H9 (cell line): ENCODE results near the gene NAPA. TPM values are rescaled to one million over a fixed set of nuclear protein-coding genes. Genes with fewer than 3 reads are reported as not detected.
A peak's percentile ranks its signal among the peaks of the same experiment; 100 is the strongest.

Experiments used
- DNase-seq: peaks from one replicate; pipeline ENCODE4 v3.0.0-alpha.2; 2017
- H2AFZ ChIP-seq: one replicate; pipeline ENCODE4 v1.6.1; 2013; ENCODE audit warnings: mild to moderate bottlenecking, low read length, control low read depth, moderate library complexity
- H2AK5ac ChIP-seq: 2 replicates; pipeline ENCODE4 v1.6.1; 2013; ENCODE audit warnings: low read length, control low read depth, mixed read lengths; ENCODE audit not compliant: insufficient read length
- H2BK120ac ChIP-seq: one replicate; pipeline ENCODE4 v1.6.1; 2013; ENCODE audit warnings: low read depth, mild to moderate bottlenecking, low read length, control low read depth, inconsistent platforms; ENCODE audit not compliant: poor library complexity, severe bottlenecking
- H2BK12ac ChIP-seq: 2 replicates; pipeline ENCODE4 v1.6.1; 2013; ENCODE audit warnings: low read length, control low read depth, mixed read lengths, low read depth; ENCODE audit not compliant: insufficient read length
- H2BK15ac ChIP-seq: 2 replicates; pipeline ENCODE4 v1.6.1; 2013; ENCODE audit warnings: low read depth, low read length, control low read depth
- H2BK20ac ChIP-seq: one replicate; pipeline ENCODE4 v1.6.1; 2013; ENCODE audit warnings: low read depth, mild to moderate bottlenecking, low read length, control low read depth, inconsistent platforms; ENCODE audit not compliant: poor library complexity, severe bottlenecking
- H2BK5ac ChIP-seq: 2 replicates; pipeline ENCODE4 v1.6.1; 2013; ENCODE audit warnings: low read length, control low read depth, mixed read lengths; ENCODE audit not compliant: insufficient read length
- H3K14ac ChIP-seq: 2 replicates; pipeline ENCODE4 v1.6.1; 2013; ENCODE audit warnings: low read length, control low read depth; ENCODE audit not compliant: insufficient read depth
- H3K18ac ChIP-seq: 2 replicates; pipeline ENCODE4 v1.6.1; 2013; ENCODE audit warnings: low read depth, mild to moderate bottlenecking, mixed read lengths, low read length, control low read depth; ENCODE audit not compliant: insufficient read length
- H3K23ac ChIP-seq: 2 replicates; pipeline ENCODE4 v1.6.1; 2013; ENCODE audit warnings: low read length, control low read depth, mixed read lengths, low read depth; ENCODE audit not compliant: insufficient read length
- H3K23me2 ChIP-seq: 2 replicates; pipeline ENCODE4 v1.6.1; 2013; ENCODE audit warnings: low read depth, mild to moderate bottlenecking, mixed read lengths, low read length, control low read depth; ENCODE audit not compliant: insufficient read length, poor library complexity, severe bottlenecking
- H3K27ac ChIP-seq: 2 replicates; pipeline ENCODE4 v1.5.1; 2013; ENCODE audit warnings: low read length, control low read depth, mixed read lengths, low read depth; ENCODE audit not compliant: insufficient read length
- H3K27me3 ChIP-seq: 2 replicates; pipeline ENCODE4 v1.6.1; 2013; ENCODE audit warnings: low read length, control low read depth, inconsistent platforms; ENCODE audit not compliant: insufficient read depth
- H3K4ac ChIP-seq: 2 replicates; pipeline ENCODE4 v1.6.1; 2013; ENCODE audit warnings: low read depth, mild to moderate bottlenecking, control low read depth, inconsistent platforms, low read length, moderate library complexity
- H3K4me1 ChIP-seq: 2 replicates; pipeline ENCODE4 v1.6.1; 2013; ENCODE audit warnings: low read length, control low read depth, inconsistent platforms; ENCODE audit not compliant: insufficient read depth
- H3K4me2 ChIP-seq: 2 replicates; pipeline ENCODE4 v1.6.1; 2013; ENCODE audit warnings: low read length, control low read depth, mixed read lengths; ENCODE audit not compliant: insufficient read length, insufficient read depth
- H3K56ac ChIP-seq: 2 replicates; pipeline ENCODE4 v1.6.1; 2013; ENCODE audit warnings: low read depth, mild to moderate bottlenecking, mixed read lengths, low read length, control low read depth; ENCODE audit not compliant: insufficient read length
- H3K79me1 ChIP-seq: 2 replicates; pipeline ENCODE4 v1.6.1; 2013; ENCODE audit warnings: low read depth, mild to moderate bottlenecking, moderate library complexity, low read length, control low read depth, inconsistent platforms; ENCODE audit not compliant: insufficient read depth, poor library complexity, severe bottlenecking
- H3K79me2 ChIP-seq: 2 replicates; pipeline ENCODE4 v1.6.1; 2013; ENCODE audit warnings: low read length, control low read depth, inconsistent platforms; ENCODE audit not compliant: insufficient read depth
- H3K9ac ChIP-seq: 2 replicates; pipeline ENCODE4 v1.6.1; 2013; ENCODE audit warnings: low read length, control low read depth, mixed read lengths; ENCODE audit not compliant: insufficient read length; ENCODE audit errors: extremely low read depth
- H3K9me3 ChIP-seq: one replicate; pipeline ENCODE4 v1.6.1; 2013; ENCODE audit warnings: low read depth, low read length, inconsistent platforms; ENCODE audit not compliant: control insufficient read depth
- H3T11ph ChIP-seq: one replicate; pipeline ENCODE4 v1.6.1; 2013; ENCODE audit warnings: mild to moderate bottlenecking, low read length, control low read depth, inconsistent platforms
- H4K20me1 ChIP-seq: one replicate; pipeline ENCODE4 v1.6.1; 2013; ENCODE audit not compliant: control insufficient read depth, insufficient read length, insufficient read depth
- H4K5ac ChIP-seq: 2 replicates; pipeline ENCODE4 v1.6.1; 2013; ENCODE audit warnings: low read depth, mild to moderate bottlenecking, mixed read lengths, low read length, control low read depth; ENCODE audit not compliant: insufficient read length
- H4K8ac ChIP-seq: replicated peaks from 2 replicates; pipeline ENCODE4 v1.6.1; 2013; ENCODE audit warnings: low read length, control low read depth, mixed read lengths, low read depth; ENCODE audit not compliant: insufficient read length
- H4K91ac ChIP-seq: 2 replicates; pipeline ENCODE4 v1.6.1; 2013; ENCODE audit warnings: low read depth, mild to moderate bottlenecking, moderate library complexity, mixed read lengths, low read length, control low read depth; ENCODE audit not compliant: insufficient read length
- H3K27ac Mint-ChIP-seq, 3 experiments: 2 replicates in 2 of 3; 3 replicates in 1 of 3; pipeline ENCODE4 v1.8.0; 2020 to 2021; ENCODE audit warnings: mixed read lengths in 3 of 3, mild to moderate bottlenecking in 1 of 3, moderate library complexity in 1 of 3
- H3K27me3 Mint-ChIP-seq: 2 replicates; pipeline ENCODE4 v1.8.0; 2021; ENCODE audit warnings: low read depth, mild to moderate bottlenecking, moderate library complexity, mixed read lengths
- H3K36me3 Mint-ChIP-seq, 3 experiments: 2 replicates in 2 of 3; 3 replicates in 1 of 3; pipeline ENCODE4 v1.8.0; 2020 to 2021; ENCODE audit warnings: low read depth in 3 of 3, mixed read lengths in 3 of 3; ENCODE audit not compliant: insufficient read depth in 1 of 3
- H3K4me1 Mint-ChIP-seq, 2 experiments: 2 replicates each; pipeline ENCODE4 v1.8.0; 2020; ENCODE audit warnings: mixed read lengths in 2 of 2
- H3K4me3 Mint-ChIP-seq, 2 experiments: 2 replicates in 1 of 2; 3 replicates in 1 of 2; pipeline ENCODE4 v1.8.0; 2020 to 2021; ENCODE audit warnings: mild to moderate bottlenecking in 2 of 2, mixed read lengths in 2 of 2, moderate library complexity in 1 of 2
- H3K9me3 Mint-ChIP-seq, 2 experiments: 2 replicates in 1 of 2; 3 replicates in 1 of 2; pipeline ENCODE4 v1.8.0; 2020; ENCODE audit warnings: mild to moderate bottlenecking in 2 of 2, mixed read lengths in 2 of 2, moderate library complexity in 1 of 2
- CTCF ChIP-seq: fragments of 200-600 bp; sonication (generic); conservative IDR thresholded peaks from 3 replicates; pipeline ENCODE4 v1.8.0; 2021; ENCODE audit warnings: antibody characterized with exemption, mild to moderate bottlenecking
- WGBS: extraction: QIAGEN DNeasy Blood & Tissue Kit; methylation state at CpG from one replicate; pipeline ENCODE4 v1.1.7; 2013; ENCODE audit warnings: missing lambda C conversion rate, low lambda C conversion rate, mixed read lengths; ENCODE audit not compliant: insufficient read length; ENCODE audit errors: extremely low coverage; 5-methylcytosine and 5-hydroxymethylcytosine counted together
- total RNA-seq: library from RNA; stranded (reverse); gene quantifications from 2 replicates; pipeline ENCODE4 v1.2.1, GENCODE V29; 2021

Gene NAPA
- total RNA-seq, 1 experiment from 2014 or later, result 62.8 TPM

- no peak overlapping the region for H3K23ac ChIP-seq
- peaks cover 7% of the 10 kb centered on the region for H3K23me2 ChIP-seq
- peak overlapping the region; percentile 96 for H3K4me3 Mint-ChIP-seq
- WGBS, result no CpG with 5 or more reads among the region's 40 CpGs
- H3K9ac ChIP-seq, result peak overlapping the region; percentile 88
- H3K18ac ChIP-seq, result peak overlapping the region; percentile 74
- H4K91ac ChIP-seq, result peak overlapping the region; percentile 50
- no peak for TF ChIP-seq CTCF
- no peak overlapping the region for H2AFZ ChIP-seq
- H3K79me2 ChIP-seq, result peaks cover 10% of the 10 kb centered on the region; the same call in 1 of the 2 replicates
- no peak overlapping the region for H2BK20ac ChIP-seq
- no peak overlapping the region for H3T11ph ChIP-seq
- H3K4ac ChIP-seq, result no peak overlapping the region
- H3K27ac ChIP-seq, result no peak overlapping the region
- H3K56ac ChIP-seq, result no peak overlapping the region
- peaks cover 23 to 30% of the 10 kb centered on the region in 2 experiments for H3K4me1 Mint-ChIP-seq
- H2BK12ac ChIP-seq, result no peak overlapping the region
- H3K4me2 ChIP-seq, result peak overlapping the region; percentile 83
- no peak for DNase-seq
- H4K8ac ChIP-seq, result no peak overlapping the region
- peak overlapping the region; percentile 92 to 96 (median 93) for H3K27ac Mint-ChIP-seq
- peaks cover 9% of the 10 kb centered on the region for H3K79me1 ChIP-seq
- H3K9me3 ChIP-seq, result no peaks in the 10 kb centered on the region
- no peak overlapping the region for H2AK5ac ChIP-seq
- H3K27me3 Mint-ChIP-seq, result no peaks in the 10 kb centered on the region; the same call in 1 of the 2 replicates
- H2BK15ac ChIP-seq, result no peak overlapping the region
- no peaks in the 10 kb centered on the region for H3K27me3 ChIP-seq
- H2BK120ac ChIP-seq, result no peak overlapping the region
- peak overlapping the region; percentile 55 for H3K14ac ChIP-seq
- peaks cover 0 to 4% (median 0%) of the 10 kb centered on the region in 3 experiments; a peak in 1 of 7 replicates for H3K36me3 Mint-ChIP-seq
- no peaks in the 10 kb centered on the region for H4K20me1 ChIP-seq
- H2BK5ac ChIP-seq, result no peak overlapping the region
- H3K4me1 ChIP-seq, result no peaks in the 10 kb centered on the region
- H3K9me3 Mint-ChIP-seq, result no peaks in the 10 kb centered on the region
- H4K5ac ChIP-seq, result no peak overlapping the region
These were observed 553 bp downstream of the NAPA start for GRCh38 chr19:47514151-47514868.
